Breast epithelium (tissue), 4 donors: ENCODE results near the gene RFC4. TPM values are rescaled to one million over a fixed set of nuclear protein-coding genes. Genes with fewer than 3 reads are reported as not detected.
"Not testable (repeated sequence)": the region's sequence is repeated elsewhere in the genome, so short reads cannot be mapped to it uniquely, and the experiment has no call there.

ENCODE experiments used
- DNase-seq, 2 donors: peaks; one replicate each; pipeline ENCODE4 v3.0.0-alpha.2; 2019; ENCODE audit warnings: low spot score in 2 of 2
- H3K27ac ChIP-seq, 2 donors: fragments of 200-600 bp; sonication (generic) in 1 of 2; one replicate each; pipeline ENCODE4 v1.5.1; 2016 to 2019; ENCODE audit warnings: mild to moderate bottlenecking in 1 of 2
- H3K27me3 ChIP-seq, 2 donors: fragments of 200-600 bp; sonication (generic) in 1 of 2; one replicate each; pipeline versions ENCODE4 v1.5.1 to v1.6.0; 2017 to 2019; ENCODE audit warnings: control low read depth in 1 of 2, mild to moderate bottlenecking in 1 of 2
- H3K36me3 ChIP-seq: fragments of 200-600 bp; one replicate; pipeline ENCODE4 v1.5.1; 2019
- H3K4me1 ChIP-seq, 2 donors: fragments of 200-600 bp; sonication (generic); one replicate each; pipeline ENCODE4 v1.5.1; 2016 to 2019; ENCODE audit warnings: control low read depth in 1 of 2
- H3K4me3 ChIP-seq, 3 donors: fragments of 200-600 bp; sonication (generic); 1 replicate in 2 of 3; 2 replicates in 1 of 3; pipeline ENCODE4 v1.5.1; 2016 to 2019; ENCODE audit warnings: mild to moderate bottlenecking in 3 of 3, moderate library complexity in 2 of 3
- H3K9me3 ChIP-seq, 2 donors: fragments of 200-600 bp; sonication (generic) in 1 of 2; one replicate each; pipeline ENCODE4 v1.5.1; 2016 to 2019; ENCODE audit warnings: control low read depth in 1 of 2
- POLR2A ChIP-seq: fragments of 450-650 bp; IDR thresholded peaks from one replicate; pipeline ENCODE4 v1.6.1; 2016; ENCODE audit warnings: antibody characterized with exemption, mild to moderate bottlenecking, moderate library complexity
- POLR2AphosphoS5 ChIP-seq, 3 donors: sonication (generic); formaldehyde crosslinking; IDR thresholded peaks; one replicate each; pipeline ENCODE4 v1.6.1; 2017; ENCODE audit warnings: antibody characterized with exemption in 3 of 3
- intact Hi-C: fragments of 100-400 bp; cut with DNase I; formaldehyde crosslinking; loops from one replicate; pipeline ENCODE4 v1.15.1; 2023; ENCODE audit warnings: low total_unique reads
- total RNA-seq, 3 donors: library from RNA; depleted of rRNA; stranded (reverse); fragments of >200 nt; gene quantifications; one replicate each; pipeline ENCODE4 v1.1.0, GENCODE V29; 2016
- TF ChIP-seq, protein P1 (sequence below), 3 donors: fragments of 450-650 bp; IDR thresholded peaks; one replicate each; pipeline ENCODE4 v1.5.1; 2016 to 2017; ENCODE audit warnings: antibody characterized with exemption in 3 of 3, mild to moderate bottlenecking in 3 of 3, moderate library complexity in 3 of 3

RFC4 gene
- total RNA-seq, 3 donors from 2014 or later, result 8.5 to 14.5 (median 10.8) TPM

DNA sequence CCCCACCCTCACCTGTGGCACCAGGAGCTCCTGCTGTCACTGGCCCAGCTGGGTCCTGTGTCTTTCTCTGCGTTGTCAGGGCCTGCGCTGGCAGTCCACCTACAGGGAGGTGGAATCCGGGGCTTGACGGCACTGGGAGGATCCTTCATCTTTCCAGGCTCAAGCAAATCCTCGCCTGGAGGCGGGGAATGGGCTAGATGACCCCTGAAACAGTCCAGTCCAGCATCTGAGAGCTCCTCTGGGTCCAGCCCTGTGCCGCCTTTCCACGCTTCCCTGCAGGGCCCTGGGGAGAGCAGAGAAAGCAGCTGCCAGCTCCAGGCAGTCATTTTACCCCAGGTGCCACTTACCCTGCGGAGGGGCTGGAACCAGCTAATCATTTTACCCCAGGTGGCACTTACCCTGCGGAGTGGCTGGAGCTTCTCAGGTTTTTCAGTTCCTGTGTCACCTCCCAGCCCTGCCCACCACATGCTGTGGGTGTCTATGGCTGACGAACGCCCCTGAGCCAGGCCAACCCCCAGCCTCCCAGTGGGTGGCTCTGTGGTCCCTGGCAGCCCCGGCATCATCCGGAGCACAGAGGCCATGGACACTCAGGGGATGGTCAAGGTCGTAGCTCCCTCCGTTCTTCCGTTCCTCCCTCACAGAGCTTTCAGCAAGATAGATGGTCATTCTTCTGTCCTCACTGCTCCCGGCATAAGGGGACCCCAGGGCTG, 18.3 kb upstream of the RFC4 start:
- H3K9me3 ChIP-seq, result no peaks in the 10 kb centered on the region
- no peak for DNase-seq
- no peaks in the 10 kb centered on the region for H3K4me1 ChIP-seq
- H3K4me3 ChIP-seq, result no peak overlapping the region
- peaks cover 0 to 40% of the 10 kb centered on the region in 2 donors for H3K27me3 ChIP-seq
- intact Hi-C loops, result no loop called here
- H3K27ac ChIP-seq, result no peak overlapping the region
- H3K36me3 ChIP-seq, result no peaks in the 10 kb centered on the region
- TF ChIP-seq, protein P1, sequence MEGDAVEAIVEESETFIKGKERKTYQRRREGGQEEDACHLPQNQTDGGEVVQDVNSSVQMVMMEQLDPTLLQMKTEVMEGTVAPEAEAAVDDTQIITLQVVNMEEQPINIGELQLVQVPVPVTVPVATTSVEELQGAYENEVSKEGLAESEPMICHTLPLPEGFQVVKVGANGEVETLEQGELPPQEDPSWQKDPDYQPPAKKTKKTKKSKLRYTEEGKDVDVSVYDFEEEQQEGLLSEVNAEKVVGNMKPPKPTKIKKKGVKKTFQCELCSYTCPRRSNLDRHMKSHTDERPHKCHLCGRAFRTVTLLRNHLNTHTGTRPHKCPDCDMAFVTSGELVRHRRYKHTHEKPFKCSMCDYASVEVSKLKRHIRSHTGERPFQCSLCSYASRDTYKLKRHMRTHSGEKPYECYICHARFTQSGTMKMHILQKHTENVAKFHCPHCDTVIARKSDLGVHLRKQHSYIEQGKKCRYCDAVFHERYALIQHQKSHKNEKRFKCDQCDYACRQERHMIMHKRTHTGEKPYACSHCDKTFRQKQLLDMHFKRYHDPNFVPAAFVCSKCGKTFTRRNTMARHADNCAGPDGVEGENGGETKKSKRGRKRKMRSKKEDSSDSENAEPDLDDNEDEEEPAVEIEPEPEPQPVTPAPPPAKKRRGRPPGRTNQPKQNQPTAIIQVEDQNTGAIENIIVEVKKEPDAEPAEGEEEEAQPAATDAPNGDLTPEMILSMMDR (IDR thresholded peaks at IDR 0.05), result no peak
- TF ChIP-seq POLR2AphosphoS5 (IDR thresholded peaks at IDR 0.05) (no peak), POLR2A (no peak)

DNA sequence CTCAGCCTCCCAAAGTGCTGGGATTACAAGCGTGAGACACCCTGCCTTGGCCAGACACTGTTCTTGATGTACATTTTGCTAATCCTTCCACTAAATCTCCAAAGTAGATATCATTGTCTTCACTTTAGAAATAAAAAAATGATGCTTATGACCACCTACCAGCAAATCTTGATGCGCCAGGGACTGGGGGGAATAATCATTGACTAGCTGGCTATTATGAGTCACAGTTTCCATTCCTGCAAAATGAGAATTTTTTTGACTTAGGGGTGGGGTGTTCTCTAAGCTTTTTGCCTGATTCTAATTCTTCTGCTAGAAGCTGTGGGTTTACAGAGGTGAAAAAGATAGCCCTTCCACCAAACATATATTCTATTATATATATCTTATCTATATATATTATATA, 17.1 kb upstream of the RFC4 start:
- intact Hi-C loops, result no loop called here
- Histone ChIP-seq H3K27ac (no peak overlapping the region), H3K27me3 (peaks cover 0 to 28% of the 10 kb centered on the region in 2 donors), H3K9me3 (no peaks in the 10 kb centered on the region), H3K4me3 (no peak overlapping the region), H3K4me1 (no peaks in the 10 kb centered on the region), H3K36me3 (no peaks in the 10 kb centered on the region)
- no peak for DNase-seq
- TF ChIP-seq POLR2A, result no peak
- no peak for TF ChIP-seq POLR2AphosphoS5 (IDR thresholded peaks at IDR 0.05)
- TF ChIP-seq, protein P1 (IDR thresholded peaks at IDR 0.05), result no peak

DNA sequence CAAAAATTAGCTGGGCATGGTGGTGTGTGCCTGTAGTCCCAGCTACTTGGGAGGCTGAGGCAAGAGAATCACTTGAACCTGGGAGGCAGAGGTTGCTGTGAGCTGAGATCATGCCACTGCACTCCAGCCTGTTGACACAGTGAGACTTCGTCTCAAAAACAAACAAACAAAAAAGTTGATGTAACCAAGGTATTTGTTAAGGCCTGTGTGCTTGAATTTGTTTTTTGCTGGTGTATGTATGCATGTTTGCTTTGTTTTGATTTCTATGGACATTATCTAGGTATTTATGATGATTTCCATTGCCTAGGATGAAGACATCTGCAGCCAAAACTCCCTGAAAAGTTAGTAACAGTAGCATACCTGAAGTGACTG, 16.1 kb upstream of the RFC4 start:
- DNase-seq, H3K27ac ChIP-seq, H3K4me3 ChIP-seq, intact Hi-C loops, H3K9me3 ChIP-seq, H3K4me1 ChIP-seq, H3K36me3 ChIP-seq: not testable (repeated sequence)
- peaks cover 0 to 24% of the 10 kb centered on the region in 2 donors for H3K27me3 ChIP-seq

DNA sequence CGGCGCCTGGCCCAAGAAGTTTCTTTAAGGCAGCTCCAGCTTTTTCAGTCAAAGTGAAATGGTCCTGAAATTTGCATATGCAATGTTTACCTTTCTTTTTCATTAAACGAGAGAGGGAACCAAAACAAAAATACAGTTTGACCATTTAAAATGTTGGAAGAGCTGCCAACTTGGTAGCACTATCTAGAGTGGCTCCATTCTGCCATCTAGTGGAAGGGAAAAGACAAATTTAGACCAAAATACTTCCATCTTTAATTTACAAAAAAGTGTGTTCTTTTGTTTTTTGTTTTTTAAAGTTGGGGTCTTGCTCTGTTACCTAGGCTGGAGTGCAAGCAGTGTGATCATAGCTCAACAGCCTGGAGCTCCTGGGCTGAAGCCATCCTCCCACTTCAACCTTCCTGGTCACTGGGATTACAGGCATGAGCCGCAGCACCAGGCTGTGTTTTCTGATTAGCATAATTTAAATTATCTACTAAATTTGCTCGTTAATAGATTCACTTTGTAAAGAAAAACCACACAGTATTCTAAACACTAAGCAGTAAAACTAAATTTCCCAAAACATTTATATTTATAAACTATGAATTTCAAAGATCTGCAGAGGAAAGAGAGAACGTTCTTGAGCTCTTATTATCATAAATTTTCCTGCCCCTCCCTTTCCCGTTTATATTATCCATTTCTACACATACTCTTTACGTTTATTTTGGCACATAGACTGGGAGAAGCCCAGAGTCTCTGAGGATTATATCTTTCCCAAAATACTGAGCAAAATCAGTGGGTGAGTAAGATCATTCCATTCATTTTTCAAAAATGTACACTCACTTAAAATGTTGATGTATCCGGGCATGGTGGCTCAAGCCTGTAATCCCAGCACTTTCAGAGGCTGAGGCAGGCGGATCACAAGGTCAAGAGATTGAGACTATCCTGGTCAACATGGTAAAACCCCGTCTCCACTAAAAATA, 15.4 kb upstream of the RFC4 start:
- no peak overlapping the region for H3K4me3 ChIP-seq
- DNase-seq, result no peak
- TF ChIP-seq POLR2A (no peak), POLR2AphosphoS5 (IDR thresholded peaks at IDR 0.05) (no peak)
- TF ChIP-seq, protein P1 (IDR thresholded peaks at IDR 0.05), result peak; percentile 13 to 50 (median 44)
- peaks cover 0 to 24% of the 10 kb centered on the region in 2 donors for H3K27me3 ChIP-seq
- no peaks in the 10 kb centered on the region for H3K4me1 ChIP-seq
- no peaks in the 10 kb centered on the region for H3K9me3 ChIP-seq
- intact Hi-C loops, result no loop called here
- no peaks in the 10 kb centered on the region for H3K36me3 ChIP-seq
- no peak overlapping the region for H3K27ac ChIP-seq

DNA sequence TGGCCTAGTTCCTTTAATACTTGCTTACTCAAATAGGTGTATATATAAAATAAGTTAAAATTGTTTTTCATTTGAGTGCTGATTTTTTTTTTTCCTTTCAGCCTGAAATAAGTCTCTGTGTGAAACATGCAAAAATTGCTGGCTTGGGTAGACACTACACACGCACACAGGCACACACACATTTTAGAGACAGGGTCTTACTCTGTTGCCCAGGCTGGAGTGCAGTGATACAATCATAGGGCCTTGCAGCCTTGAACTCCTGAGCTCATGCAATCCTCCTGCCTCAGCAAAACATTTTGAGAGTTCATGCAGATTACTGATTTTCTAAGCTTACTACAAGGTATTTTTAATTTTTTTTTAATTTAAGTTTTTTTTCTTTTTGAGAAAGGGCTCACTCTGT, 12.7 kb upstream of the RFC4 start:
- Histone ChIP-seq H3K4me3 (no peak overlapping the region), H3K27ac (no peak overlapping the region), H3K27me3 (no peaks in the 10 kb centered on the region), H3K36me3 (no peaks in the 10 kb centered on the region), H3K4me1 (no peaks in the 10 kb centered on the region), H3K9me3 (no peaks in the 10 kb centered on the region)
- intact Hi-C loops, result no loop called here
- TF ChIP-seq POLR2A (no peak), POLR2AphosphoS5 (IDR thresholded peaks at IDR 0.05) (no peak)
- TF ChIP-seq, protein P1 (IDR thresholded peaks at IDR 0.05), result no peak
- DNase-seq, result no peak
